Measurements from ENCODE around the gene SLFNL1.

Gene SLFNL1

GRCh38 chr1:41021526-41022308 is at the start of gene SLFNL1:
Gene SLFNL1 (minus strand): TSS chr1:41021725. CDS start chr1:41020660, 1,065 bp downstream.
- no peak for DNase-seq (ENCODE audit: low read depth in 2 of 2)

- no peak for DNase-seq (ENCODE audit: low read depth in 2 of 2)
Measured at GRCh38 chr1:41056907-41057306, 35.4 kb upstream of the SLFNL1 start.

- no peak for DNase-seq (ENCODE audit: low read depth in 2 of 2)
Measured at GRCh38 chr1:41053316-41053715, 31.8 kb upstream of the SLFNL1 start.

GRCh38 chr1:41051022-41051421 is 29.5 kb upstream of the SLFNL1 start:
- DNase-seq (ENCODE audit: low read depth in 2 of 2) = no peak

GRCh38 chr1:41048540-41048939 is 27.0 kb upstream of the SLFNL1 start:
- no peak for DNase-seq (ENCODE audit: low read depth in 2 of 2)

- DNase-seq (ENCODE audit: low read depth in 2 of 2) = no peak
Measured at GRCh38 chr1:41046347-41046775, 24.8 kb upstream of the SLFNL1 start.

GRCh38 chr1:41045740-41046139 is 24.2 kb upstream of the SLFNL1 start:
- no peak for DNase-seq (ENCODE audit: low read depth in 2 of 2)

GRCh38 chr1:41044187-41044586 is 22.7 kb upstream of the SLFNL1 start:
- no peak for DNase-seq (ENCODE audit: low read depth in 2 of 2)

GRCh38 chr1:41041614-41042270 is 20.2 kb upstream of the SLFNL1 start:
- DNase-seq (ENCODE audit: low read depth in 2 of 2) = no peak

- no peak for DNase-seq (ENCODE audit: low read depth in 2 of 2)
Measured at GRCh38 chr1:41038110-41038509, 16.6 kb upstream of the SLFNL1 start.

GRCh38 chr1:41037116-41037903 is 15.8 kb upstream of the SLFNL1 start:
- no peak for DNase-seq (ENCODE audit: low read depth in 2 of 2)

- DNase-seq (ENCODE audit: low read depth in 2 of 2) = no peak
Measured at GRCh38 chr1:41033272-41033671, 11.7 kb upstream of the SLFNL1 start.

GRCh38 chr1:41032147-41032546 is 10.6 kb upstream of the SLFNL1 start:
- no peak for DNase-seq (ENCODE audit: low read depth in 2 of 2)

GRCh38 chr1:41030872-41031616 is 9.5 kb upstream of the SLFNL1 start:
- no peak for DNase-seq (ENCODE audit: low read depth in 2 of 2)

GRCh38 chr1:41028034-41028642 is 6.6 kb upstream of the SLFNL1 start:
- DNase-seq (ENCODE audit: low read depth in 2 of 2) = no peak

GRCh38 chr1:41025979-41026819 is 4.7 kb upstream of the SLFNL1 start:
- no peak for DNase-seq (ENCODE audit: low read depth in 2 of 2)

- no peak for DNase-seq (ENCODE audit: low read depth in 2 of 2)
Measured at GRCh38 chr1:41024953-41025352, 3.4 kb upstream of the SLFNL1 start.

GRCh38 chr1:41023279-41023990 is 1.9 kb upstream of the SLFNL1 start:
- no peak for DNase-seq (ENCODE audit: low read depth in 2 of 2)

- no peak for DNase-seq (ENCODE audit: low read depth in 2 of 2)
Measured at GRCh38 chr1:41022424-41022823, 899 bp upstream of the SLFNL1 start.

- DNase-seq (ENCODE audit: low read depth in 2 of 2) = no peak
Measured at GRCh38 chr1:41020654-41021053, 871 bp downstream of the SLFNL1 start.
